ENCODE measurements around the gene DMWD.

DNA sequence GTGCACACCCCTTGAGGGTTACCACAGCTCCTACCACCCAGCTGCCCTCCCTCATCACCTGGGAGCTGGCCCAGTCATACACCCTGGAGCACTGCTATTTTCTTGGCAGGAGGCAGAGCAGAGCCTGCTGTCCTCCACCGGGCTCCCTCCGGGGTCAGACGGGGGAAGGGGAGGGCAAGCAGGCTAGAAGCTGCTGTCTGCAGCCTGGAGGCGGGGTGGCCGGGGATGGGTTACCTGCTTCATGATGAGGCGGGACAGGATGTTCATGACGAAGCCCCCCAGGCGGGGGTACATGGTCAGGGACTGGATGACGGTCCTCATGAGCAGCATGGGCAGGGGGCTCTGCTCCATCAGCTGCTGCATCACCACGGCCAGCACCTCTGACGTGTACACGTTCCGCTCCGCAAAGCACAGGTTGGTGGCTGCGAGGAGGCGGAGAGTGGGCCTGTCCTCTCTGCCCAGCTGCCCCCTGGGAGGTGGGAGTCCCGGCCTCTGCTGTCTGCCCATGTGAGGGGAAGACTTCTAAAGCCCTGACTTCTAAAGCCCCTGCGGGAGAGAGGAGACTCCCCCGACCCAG, 25.2 kb upstream of the DMWD start:
- TF ChIP-seq, protein P1, sequence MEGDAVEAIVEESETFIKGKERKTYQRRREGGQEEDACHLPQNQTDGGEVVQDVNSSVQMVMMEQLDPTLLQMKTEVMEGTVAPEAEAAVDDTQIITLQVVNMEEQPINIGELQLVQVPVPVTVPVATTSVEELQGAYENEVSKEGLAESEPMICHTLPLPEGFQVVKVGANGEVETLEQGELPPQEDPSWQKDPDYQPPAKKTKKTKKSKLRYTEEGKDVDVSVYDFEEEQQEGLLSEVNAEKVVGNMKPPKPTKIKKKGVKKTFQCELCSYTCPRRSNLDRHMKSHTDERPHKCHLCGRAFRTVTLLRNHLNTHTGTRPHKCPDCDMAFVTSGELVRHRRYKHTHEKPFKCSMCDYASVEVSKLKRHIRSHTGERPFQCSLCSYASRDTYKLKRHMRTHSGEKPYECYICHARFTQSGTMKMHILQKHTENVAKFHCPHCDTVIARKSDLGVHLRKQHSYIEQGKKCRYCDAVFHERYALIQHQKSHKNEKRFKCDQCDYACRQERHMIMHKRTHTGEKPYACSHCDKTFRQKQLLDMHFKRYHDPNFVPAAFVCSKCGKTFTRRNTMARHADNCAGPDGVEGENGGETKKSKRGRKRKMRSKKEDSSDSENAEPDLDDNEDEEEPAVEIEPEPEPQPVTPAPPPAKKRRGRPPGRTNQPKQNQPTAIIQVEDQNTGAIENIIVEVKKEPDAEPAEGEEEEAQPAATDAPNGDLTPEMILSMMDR (IDR thresholded peaks at IDR 0.05): no peak
- TF ChIP-seq POLR2AphosphoS5 (IDR thresholded peaks at IDR 0.05; ENCODE audit: low read depth, low read length) (no peak), SIN3A (IDR thresholded peaks at IDR 0.05; ENCODE audit: borderline replicate concordance, insufficient read depth, low read depth, low read length) (no peak), TCF7L2 (IDR thresholded peaks at IDR 0.05; ENCODE audit: low read depth, low read length) (no peak)
- TF ChIP-seq, protein P2, sequence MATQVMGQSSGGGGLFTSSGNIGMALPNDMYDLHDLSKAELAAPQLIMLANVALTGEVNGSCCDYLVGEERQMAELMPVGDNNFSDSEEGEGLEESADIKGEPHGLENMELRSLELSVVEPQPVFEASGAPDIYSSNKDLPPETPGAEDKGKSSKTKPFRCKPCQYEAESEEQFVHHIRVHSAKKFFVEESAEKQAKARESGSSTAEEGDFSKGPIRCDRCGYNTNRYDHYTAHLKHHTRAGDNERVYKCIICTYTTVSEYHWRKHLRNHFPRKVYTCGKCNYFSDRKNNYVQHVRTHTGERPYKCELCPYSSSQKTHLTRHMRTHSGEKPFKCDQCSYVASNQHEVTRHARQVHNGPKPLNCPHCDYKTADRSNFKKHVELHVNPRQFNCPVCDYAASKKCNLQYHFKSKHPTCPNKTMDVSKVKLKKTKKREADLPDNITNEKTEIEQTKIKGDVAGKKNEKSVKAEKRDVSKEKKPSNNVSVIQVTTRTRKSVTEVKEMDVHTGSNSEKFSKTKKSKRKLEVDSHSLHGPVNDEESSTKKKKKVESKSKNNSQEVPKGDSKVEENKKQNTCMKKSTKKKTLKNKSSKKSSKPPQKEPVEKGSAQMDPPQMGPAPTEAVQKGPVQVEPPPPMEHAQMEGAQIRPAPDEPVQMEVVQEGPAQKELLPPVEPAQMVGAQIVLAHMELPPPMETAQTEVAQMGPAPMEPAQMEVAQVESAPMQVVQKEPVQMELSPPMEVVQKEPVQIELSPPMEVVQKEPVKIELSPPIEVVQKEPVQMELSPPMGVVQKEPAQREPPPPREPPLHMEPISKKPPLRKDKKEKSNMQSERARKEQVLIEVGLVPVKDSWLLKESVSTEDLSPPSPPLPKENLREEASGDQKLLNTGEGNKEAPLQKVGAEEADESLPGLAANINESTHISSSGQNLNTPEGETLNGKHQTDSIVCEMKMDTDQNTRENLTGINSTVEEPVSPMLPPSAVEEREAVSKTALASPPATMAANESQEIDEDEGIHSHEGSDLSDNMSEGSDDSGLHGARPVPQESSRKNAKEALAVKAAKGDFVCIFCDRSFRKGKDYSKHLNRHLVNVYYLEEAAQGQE (IDR thresholded peaks at IDR 0.05; ENCODE audit: insufficient read depth in 1 of 2, low read depth in 2 of 2, low read length in 1 of 2): no peak
